ENCODE results near the gene BTBD9.

DNA sequence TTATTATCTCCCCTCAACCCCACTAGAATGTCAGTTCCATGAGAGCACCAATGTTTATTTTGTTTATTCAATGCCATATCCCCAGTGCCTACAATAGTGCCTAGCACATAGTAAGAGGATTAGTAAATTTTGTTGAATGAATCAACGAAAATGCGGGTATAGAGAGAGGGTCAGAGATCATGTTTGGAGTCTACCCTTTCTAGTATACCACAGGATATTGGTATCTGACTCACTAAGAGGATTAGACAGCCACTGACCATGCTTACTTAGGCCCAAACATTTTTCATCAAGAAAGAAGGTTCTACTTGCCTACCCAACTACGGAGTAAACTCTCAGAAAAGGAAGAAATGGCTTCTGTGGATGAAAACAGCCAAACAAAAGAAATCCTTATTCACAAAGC is 356.8 kb downstream of the BTBD9 start:
- TF ChIP-seq POLR2A (IDR thresholded peaks at IDR 0.05) = no peak
- TF ChIP-seq, protein P1, sequence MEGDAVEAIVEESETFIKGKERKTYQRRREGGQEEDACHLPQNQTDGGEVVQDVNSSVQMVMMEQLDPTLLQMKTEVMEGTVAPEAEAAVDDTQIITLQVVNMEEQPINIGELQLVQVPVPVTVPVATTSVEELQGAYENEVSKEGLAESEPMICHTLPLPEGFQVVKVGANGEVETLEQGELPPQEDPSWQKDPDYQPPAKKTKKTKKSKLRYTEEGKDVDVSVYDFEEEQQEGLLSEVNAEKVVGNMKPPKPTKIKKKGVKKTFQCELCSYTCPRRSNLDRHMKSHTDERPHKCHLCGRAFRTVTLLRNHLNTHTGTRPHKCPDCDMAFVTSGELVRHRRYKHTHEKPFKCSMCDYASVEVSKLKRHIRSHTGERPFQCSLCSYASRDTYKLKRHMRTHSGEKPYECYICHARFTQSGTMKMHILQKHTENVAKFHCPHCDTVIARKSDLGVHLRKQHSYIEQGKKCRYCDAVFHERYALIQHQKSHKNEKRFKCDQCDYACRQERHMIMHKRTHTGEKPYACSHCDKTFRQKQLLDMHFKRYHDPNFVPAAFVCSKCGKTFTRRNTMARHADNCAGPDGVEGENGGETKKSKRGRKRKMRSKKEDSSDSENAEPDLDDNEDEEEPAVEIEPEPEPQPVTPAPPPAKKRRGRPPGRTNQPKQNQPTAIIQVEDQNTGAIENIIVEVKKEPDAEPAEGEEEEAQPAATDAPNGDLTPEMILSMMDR (IDR thresholded peaks at IDR 0.05) = no peak
